GM18526 (cell line): ENCODE data around the gene IKZF1.

Source experiments
- POLR2A ChIP-seq: IDR thresholded peaks from 3 replicates; pipeline ENCODE4 v1.6.1; 2011; ENCODE audit not compliant: insufficient read length; ENCODE audit errors: extremely low read depth

Gene IKZF1

DNA sequence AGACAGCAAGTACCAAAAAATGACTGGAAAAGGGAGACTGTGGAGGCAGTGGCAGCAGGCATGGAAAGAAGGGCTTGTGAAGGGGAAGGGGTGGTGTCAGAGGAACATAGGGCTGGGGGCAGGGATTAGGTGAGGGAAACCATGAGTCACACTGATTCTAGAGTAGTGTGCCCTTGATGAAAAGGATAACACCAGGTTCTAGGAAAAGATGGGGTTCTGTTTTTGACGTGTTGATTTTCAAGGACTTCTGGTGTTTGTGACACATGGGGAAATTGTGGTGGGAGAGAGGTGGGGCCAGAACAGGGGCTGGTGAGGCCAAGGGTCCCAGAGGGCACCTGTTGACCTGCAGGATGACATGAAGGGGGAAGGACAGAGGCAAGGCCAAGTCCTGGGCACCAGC is 88.6 kb downstream of the IKZF1 start:
- TF ChIP-seq POLR2A, result no peak

DNA sequence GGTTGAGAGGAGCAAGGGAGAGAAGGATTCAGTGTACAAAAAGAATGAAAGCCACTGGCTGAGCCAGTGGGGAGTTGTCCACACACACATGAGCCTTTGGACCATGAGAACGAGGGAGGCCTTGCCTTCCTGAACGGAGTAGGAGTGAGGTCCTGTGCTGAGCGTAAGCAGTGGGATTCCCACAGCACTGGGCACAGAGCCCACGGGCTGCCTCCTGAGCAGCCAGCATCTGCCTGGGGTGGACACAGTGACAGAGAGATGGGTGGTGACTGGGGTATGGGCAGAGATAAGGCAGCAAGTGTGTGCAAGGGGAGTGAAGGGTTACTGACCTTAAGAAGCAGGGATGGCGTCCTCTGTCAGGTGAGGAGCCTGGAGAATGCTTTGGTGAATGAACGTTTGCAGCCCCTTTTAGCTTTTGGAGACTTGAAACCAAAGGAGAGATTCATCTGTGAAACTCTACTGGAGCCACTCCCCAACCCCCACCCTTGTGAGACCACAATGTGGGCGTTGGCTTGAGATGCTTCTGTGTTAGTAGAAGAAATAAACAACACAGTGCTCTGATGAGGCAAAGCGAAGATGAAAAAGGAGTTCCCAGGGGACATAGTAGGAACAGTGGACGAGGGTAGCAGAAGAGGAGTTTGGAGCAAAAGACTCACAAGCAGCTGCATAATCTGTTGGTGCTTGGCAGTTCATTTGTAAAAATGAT is 89.2 kb downstream of the IKZF1 start:
- no peak for TF ChIP-seq POLR2A

DNA sequence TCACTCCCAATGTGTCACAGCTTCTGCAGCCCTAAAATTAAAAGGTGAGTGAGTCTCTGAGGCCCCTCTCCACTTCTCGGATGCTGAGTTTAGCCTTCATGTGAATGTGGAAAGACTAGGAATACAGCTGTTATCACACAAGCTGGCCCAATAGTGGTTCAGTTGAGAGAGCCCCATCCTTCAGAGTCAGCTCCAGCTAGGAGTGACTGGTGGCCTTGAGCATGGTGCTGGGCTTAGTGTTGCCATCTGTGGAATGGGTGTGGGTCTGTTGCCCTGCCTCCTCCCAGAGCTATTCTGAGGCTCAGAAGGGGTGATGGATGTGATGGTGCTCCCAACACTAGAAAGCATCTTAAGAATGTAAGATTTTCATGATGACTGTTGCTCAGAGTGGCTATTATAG is 89.8 kb downstream of the IKZF1 start:
- TF ChIP-seq POLR2A, result no peak

DNA sequence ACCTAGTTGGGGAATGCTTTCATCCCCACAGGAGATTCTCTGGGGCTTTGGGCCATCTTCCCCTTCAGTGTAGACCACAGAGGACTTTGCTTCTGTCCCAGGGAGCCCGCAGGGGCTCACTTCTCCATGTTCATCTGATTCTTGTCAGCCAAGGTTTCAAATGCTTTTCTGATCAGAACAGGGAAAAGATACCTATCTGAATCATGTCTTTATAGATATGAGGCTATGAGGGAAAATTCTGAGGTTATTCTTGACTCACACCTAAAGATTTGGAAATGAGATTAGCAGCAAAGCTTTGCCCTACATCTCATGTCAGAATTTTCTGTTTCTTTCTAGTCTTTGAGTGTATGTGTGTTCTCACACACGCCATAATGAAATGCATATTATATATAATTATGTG is 92.3 kb downstream of the IKZF1 start:
- no peak for TF ChIP-seq POLR2A

DNA sequence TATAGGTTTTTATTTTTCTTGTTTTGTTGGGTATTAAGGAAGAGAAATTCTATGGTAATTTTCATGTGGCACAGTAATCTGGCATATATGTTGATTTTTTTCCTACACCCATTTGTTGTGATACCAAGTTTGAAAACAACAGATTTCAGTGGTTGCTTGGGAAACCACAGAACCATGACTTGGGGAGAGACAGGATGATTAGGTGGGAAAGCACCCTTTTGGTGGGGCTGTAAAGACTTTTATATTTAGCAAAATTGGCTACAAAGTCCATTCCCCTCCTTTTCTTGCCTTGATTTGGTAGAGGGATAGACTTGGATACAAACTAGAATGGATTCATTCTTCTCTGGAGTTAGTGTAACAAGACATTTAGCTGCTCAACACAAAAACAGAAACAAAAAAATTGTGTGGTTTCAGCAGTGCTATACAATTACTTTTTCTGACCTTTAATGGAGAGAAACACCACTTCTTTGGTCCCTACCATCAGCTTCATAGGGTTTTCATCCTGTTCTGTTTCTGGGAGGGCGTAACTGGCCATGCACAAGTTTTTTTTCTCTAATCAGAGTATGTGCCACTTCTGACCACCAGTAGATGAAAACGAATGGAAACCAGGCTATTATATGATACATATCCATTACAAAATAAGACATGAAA is 92.9 kb downstream of the IKZF1 start:
- TF ChIP-seq POLR2A, result no peak

DNA sequence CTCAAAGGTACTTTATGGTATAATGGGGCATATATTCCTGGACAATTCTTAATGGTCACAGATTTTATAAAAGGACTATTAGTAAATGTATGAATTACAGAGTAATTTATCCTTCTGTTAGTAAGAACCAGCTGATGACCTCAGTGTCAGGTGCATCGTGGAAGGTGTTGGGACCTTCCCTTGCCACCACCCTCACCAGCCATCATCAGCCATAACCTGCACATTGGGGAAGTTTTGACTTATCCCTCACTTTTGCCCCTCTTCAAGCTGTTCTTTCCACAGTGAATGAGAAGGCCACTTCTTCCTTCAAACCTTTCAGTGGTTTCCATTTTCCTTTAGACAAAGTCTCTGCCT is 93.4 kb downstream of the IKZF1 start:
- no peak for TF ChIP-seq POLR2A

DNA sequence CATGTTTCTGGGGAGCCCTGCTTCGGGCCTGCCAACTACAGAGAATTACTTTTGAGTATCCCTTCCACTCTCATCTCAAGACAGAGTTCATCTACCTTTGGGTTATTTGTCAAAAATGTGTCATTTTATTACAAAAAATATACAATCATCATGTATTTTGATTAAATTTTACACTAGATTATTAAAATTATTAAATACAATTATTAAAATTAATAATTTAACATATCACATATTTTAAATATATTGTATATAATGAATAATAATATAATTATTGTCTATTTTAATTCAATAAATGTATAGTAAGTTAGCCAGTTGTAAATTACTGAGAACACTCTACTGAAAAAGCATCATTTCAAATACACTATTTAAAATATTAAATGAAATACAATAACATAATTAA is 94.7 kb downstream of the IKZF1 start:
- TF ChIP-seq POLR2A, result no peak

DNA sequence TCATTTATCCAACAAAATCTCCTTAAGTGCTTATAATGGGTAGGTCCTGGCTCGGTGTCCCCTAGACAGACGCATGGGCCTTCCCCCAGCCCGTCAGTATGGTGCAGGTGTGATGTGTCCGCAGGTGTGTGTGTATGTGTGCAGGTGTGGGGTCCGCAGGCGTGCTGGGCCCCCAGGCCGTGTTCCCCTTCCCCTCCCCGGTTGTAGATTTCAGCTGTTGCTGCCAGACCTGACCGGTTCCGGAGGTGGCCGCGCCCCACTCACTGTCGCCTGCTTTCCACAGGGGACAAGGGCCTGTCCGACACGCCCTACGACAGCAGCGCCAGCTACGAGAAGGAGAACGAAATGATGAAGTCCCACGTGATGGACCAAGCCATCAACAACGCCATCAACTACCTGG is 95.1 kb downstream of the IKZF1 start:
- no peak for TF ChIP-seq POLR2A

DNA sequence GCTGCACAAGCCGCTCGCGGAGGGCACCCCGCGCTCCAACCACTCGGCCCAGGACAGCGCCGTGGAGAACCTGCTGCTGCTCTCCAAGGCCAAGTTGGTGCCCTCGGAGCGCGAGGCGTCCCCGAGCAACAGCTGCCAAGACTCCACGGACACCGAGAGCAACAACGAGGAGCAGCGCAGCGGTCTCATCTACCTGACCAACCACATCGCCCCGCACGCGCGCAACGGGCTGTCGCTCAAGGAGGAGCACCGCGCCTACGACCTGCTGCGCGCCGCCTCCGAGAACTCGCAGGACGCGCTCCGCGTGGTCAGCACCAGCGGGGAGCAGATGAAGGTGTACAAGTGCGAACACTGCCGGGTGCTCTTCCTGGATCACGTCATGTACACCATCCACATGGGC is 95.6 kb downstream of the IKZF1 start:
- no peak for TF ChIP-seq POLR2A

DNA sequence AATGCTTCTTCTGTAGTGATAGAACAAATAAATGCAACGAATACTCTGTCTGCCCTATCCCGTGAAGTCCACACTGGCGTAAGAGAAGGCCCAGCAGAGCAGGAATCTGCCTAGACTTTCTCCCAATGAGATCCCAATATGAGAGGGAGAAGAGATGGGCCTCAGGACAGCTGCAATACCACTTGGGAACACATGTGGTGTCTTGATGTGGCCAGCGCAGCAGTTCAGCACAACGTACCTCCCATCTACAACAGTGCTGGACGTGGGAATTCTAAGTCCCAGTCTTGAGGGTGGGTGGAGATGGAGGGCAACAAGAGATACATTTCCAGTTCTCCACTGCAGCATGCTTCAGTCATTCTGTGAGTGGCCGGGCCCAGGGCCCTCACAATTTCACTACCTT is 99.9 kb downstream of the IKZF1 start:
- TF ChIP-seq POLR2A, result no peak

DNA sequence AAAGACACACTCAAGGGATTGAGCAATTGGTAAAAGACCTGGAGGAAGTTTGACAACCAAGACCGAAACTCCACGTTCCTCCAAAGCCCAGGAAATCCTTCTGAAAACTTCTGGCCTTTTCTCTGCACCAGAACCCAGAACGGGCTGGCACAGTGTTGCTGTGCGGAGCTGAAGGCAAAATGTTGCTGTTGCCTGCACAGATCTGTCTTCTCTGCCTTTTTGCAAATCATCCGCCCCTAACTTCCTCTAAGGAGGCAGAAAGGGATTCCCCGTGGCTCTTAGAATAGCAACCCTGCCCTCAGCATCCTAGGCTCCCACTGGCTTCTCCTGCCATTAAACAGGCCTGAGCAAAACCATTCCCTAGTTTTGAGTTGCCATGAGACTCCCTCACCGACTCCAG is 100.7 kb downstream of the IKZF1 start:
- TF ChIP-seq POLR2A, result no peak

DNA sequence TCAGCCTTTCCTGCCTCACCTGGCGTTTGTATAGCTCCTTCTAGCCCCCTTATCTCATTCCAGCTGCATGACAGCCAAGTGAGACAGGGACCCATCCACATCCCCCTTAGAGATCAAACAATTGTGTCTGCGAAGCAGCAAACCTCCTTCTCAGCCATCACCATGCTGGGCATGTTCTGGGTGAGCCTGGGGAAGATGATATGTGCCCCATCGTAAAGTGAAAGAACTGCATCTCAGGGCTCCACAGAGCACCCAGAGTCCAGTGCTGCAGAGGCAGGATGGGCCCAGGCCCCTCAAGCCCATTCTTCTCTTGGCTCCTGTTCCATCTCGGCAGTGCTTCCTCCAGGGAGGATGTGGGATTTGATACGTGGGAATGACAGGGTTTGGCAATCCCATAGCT is 102.4 kb downstream of the IKZF1 start:
- no peak for TF ChIP-seq POLR2A

DNA sequence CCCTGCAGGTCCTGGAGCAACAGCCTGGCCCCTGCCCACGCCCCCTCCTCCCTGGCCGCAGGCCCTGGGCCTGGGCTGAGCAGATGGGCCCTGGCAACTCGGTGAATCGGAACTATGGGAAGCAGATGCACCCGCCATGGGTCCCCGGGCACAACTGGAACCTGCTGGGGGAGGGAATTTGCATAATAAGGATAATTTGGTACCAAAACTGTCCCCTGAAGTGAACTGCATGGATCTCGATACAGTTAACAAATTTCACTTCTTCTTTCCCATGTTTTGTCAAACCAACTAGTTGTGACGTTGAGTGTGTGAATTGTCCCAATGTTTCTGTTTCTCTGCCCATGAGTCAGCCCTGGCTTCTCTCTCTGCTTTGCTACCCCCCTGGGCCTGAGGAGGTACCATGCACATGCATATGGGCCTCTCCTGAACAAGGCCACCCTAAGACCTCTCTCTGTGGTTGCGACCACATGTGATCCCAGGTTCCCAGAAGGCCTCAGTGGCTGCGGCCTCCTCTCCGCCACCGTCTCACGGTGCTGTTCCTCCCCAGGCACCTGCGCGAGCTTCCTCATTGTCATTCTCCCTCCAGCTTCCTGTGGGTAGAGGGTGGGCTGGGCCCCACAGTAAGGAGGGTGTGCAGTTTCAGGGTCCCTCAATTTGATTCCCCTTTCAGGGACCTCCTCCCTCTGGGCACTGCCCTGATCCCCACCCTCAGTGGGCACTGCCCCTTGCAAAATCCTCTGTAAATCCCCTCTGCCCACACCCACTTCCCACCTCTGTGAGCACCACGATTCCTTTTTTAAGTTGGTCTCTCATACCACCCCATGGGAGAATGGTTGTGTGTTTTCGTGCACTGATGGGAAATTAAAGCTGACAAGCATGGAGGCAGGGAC is 105.6 kb downstream of the IKZF1 start:
- TF ChIP-seq POLR2A, result peak; percentile 7

DNA sequence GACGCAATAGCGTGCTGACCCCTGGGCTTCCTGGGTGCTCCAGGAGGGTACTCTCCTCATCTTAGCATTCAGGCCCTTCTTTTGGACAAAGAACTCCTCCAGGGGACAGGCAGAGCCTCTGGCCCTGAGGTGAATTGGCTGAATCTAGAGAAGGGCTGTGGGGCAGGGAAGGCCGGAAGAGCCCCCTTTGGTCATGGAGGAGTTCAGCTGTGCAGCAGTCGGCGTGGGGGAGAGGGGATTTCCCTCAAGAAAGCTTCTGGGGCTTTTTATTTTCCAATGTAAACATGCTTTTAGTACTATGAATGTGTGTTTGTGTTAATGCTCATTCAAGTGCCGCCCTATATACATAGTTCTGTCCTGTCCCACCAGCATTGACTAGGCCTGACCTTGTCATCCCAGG is 106.8 kb downstream of the IKZF1 start:
- no peak for TF ChIP-seq POLR2A

DNA sequence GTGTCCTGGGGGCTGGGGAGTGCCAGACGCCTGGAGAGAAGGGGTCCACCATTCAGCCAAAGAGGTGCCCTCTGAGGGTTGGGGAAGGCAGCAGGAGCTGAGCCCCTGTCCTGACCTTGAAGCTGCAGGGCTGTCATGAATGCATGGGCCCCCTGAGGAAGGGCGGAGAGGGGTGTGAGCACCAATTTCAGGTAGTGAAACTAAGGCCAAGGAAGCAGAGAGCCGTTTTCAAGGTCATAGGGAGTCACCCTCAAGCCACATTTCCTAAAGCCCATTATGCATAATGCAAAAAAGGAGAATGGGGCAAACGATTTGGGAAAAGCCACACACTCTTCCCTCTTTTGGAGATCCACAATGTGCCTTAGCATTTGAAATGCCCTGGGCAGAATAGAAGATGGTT is 108.5 kb downstream of the IKZF1 start:
- TF ChIP-seq POLR2A, result no peak

DNA sequence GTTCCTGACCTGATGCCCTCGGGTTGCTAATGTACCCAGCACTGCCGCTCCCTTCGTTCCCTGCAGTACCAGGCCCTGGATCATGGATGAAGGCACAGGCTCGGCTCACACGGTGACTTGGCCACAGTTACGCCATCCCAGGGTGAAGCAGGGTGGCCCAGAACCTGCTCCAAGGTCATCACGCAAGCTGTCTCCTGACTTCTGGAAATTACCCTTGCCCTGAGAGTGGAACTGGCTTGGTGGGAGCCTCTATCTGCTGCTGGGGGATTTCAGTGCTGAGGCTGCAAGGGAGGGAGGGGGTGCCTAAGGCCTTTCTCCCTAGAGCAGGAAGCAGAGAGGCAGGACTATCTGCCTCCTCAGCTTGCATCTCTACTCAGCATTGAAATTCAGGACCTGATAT is 109.0 kb downstream of the IKZF1 start:
- TF ChIP-seq POLR2A, result no peak
